ENCODE data around the gene INTS2.
"Not testable (repeated sequence)": the region's sequence is repeated elsewhere in the genome, so short reads cannot be mapped to it uniquely, and the experiment has no call there.

The INTS2 gene

GRCh38 chr17:61847659-61848058 is 80.1 kb downstream of the INTS2 start:
- no peak for DNase-seq (ENCODE audit: low read depth)

GRCh38 chr17:61846761-61847375 is 80.9 kb downstream of the INTS2 start:
- DNase-seq (ENCODE audit: low read depth): no peak

DNA sequence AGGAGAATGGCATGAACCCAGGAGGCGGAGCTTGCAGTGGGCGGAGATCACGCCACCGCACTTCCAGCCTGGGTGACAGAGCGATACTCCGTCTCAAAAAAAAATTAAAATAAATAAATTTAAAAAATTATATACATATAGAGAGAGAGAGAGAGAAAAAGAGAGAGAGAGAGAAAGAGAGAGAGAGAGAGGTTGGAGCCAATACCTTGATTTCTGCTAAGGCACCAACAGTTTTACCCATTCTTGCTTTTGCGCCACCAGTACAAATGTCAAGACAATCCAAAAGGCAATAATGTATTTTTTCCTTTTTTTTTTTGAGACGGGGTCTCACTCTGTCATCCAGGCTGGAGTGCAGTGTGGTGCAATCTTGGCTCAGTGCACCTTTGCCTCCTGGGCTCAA is 81.7 kb downstream of the INTS2 start:
- DNase-seq (ENCODE audit: low read depth): no peak

DNA sequence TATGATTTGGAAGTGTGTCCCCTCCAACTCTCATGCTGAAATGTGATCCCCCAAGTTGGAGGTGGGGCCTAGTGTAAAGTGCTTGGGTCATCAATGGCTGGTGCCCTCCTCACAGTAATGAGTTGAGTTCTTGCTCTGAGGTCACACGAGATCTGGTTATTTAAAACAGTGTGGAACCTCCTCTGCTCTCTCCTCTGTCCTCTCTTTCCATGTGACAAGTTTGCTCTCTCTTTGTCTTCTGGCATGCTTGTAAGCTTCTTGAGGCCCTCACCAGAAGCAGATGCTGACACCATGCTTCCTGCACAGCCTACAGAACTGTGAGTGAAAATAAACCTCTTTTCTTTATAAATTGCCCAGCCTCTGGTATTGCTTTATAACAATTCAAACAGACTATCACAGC is 84.3 kb downstream of the INTS2 start:
- DNase-seq (ENCODE audit: low read depth): no peak

- no peak for DNase-seq (ENCODE audit: low read depth)
These were observed 84.9 kb downstream of the INTS2 start for GRCh38 chr17:61842899-61843298.

DNA sequence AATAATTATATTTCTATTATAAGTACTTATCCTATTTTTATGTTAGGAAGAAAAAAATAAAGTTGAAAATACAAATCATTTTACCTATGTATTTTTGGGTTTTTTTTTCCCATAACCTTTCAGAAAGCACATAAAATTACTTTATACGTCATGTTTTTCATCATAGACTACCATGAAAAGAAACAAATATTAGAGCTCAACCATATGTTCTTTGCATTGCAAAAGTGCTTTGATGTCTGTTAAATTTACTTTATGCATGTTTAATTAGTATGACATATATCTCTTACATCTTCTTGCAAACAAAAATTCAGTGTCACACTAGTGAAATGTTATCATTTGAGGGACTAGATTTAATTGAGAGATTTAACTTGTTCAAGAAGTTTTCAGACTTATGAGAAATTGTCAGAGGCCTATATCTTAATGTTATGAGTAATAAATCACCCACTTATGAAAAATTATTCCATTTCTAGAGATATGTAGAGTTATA is 88.4 kb downstream of the INTS2 start:
- no peak for DNase-seq (ENCODE audit: low read depth)

DNA sequence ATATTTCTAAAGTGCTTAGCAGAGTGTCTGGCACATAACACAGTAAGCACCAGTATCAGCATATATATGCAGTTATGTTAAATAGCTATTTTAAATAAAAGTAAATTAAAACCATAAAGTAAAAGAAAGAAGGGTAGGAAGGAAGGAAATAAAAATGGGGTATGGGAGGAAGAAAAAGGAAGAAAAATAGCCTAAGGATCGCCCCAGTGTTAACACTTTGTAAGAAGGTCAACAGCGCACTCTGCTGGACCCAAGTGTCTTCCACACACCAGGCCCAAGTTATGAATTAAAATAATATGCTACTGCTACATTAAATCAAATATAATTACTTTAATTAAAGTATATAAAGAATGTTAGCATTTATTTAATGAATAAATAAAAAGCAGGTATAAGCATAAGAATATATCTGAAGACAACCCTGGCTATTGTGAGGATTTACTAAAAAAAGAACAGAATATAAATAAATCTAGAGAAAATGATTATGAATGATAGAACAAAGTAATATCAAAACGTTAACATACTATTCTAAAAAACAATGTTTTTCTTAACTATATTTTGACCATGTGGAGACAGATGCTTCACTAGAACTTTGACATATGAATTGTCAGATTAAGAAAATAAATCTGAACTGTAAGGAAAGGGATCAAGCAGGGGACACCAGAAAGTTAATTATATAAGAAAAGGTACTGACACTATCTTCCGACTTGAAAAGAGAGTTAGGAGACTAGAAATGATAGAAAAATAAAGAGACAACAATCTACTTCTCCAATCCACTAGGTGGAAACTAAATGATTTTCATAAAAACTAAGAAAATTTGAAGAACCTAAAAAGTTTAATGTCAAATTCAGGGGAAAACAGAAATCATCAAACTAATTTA is 90.4 kb downstream of the INTS2 start:
- peak; percentile 11 for DNase-seq (ENCODE audit: low read depth)

- DNase-seq (ENCODE audit: low read depth): no peak
These were observed 91.3 kb downstream of the INTS2 start for GRCh38 chr17:61836266-61837174.

GRCh38 chr17:61835606-61836005 is 92.2 kb downstream of the INTS2 start:
- no peak for DNase-seq (ENCODE audit: low read depth)

GRCh38 chr17:61834610-61835009 is 93.2 kb downstream of the INTS2 start:
- no peak for DNase-seq (ENCODE audit: low read depth)

- DNase-seq (ENCODE audit: low read depth): peak; percentile 44
These were observed 94.1 kb downstream of the INTS2 start for GRCh38 chr17:61833536-61834193.

DNA sequence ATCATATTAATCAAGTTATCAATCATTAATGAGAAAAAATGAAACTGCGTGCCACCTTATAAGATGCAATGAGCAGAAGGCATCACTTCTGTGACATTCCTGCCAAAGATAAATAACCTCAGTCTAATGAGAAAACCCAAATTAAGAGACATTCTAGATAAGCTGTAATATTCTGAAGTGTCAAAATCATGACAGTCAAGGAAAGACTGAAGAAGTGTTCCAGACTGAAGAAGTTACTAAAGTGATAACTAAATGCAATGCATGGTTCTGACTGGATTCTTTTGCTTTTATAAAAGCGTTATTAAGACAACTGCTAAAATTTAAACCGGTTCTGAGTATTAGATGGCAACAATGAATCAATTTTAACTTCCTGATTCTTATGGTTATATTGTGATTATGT is 95.3 kb downstream of the INTS2 start:
- no peak for DNase-seq (ENCODE audit: low read depth)

DNA sequence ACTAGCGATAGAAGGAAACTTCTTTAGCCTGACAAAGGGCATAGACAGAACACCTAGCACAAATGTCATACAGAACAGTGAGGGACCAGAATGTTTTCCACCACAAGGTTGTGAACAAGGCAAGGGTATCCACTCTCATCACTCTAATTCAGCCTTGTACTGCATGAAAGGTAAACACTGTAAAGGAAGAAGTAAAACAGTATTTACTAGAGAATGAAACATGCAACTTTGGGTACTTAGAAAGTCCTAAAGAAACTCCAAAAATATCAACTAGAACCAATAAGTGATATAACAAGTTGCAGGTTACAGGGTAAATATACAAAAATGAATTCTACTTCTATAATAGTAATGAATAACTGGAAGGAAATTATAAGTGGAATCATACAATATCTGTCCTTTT is 96.7 kb downstream of the INTS2 start:
- no peak for DNase-seq (ENCODE audit: low read depth)

DNA sequence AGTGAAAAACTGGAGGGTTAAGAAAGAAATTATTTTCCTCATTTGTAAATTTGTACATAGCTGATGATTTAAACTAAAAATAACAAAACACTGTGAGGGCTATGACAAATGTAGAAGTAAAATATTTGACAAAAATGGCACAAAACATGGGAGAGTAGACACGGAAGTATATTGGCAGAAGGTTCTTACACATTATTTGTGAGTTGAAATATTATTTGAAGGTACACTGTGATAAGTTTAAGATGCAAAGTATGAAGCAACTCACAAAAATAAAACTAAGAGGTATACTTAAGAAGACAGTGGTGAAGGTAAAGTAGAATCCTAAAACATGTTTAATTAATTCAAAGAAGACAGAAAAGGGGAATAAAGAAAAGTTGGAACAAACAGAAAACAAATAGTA is 99.1 kb downstream of the INTS2 start:
- DNase-seq (ENCODE audit: low read depth): no peak

DNA sequence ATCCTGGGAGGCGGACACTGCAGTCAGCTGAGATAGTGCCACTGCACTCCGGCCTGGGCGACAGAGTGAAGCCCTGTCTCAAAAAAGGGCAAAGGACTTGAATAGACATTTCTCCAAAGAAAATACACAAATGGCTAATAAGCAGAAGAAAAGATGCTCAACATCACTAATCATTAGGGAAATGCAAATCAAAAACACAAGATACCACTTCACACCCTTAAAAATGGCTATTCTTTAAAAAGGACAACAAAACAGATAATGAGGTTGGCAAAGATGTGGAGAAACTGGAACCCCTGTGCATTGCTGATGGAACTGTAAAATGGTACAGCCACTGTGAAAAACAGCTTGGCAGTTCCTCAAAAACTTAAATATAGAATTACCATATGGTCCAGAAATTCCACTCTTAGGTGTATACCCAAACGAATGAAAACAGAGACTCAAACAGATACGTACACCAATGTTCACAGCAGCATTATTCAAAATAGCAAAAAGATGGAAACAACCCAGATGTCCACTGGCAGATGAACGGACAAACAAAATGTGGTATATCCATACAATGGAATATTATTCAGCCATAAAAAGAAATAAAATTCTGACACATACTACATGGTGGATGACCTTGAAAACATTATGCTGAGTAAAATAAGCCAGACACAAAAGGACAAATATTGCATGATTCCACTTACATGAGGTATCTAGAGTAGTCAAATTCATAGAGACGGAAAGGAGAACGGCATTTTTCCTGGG is 100.0 kb downstream of the INTS2 start:
- DNase-seq (ENCODE audit: low read depth): no peak

GRCh38 chr17:61826866-61827265 is 100.9 kb downstream of the INTS2 start:
- not testable (repeated sequence) for DNase-seq (ENCODE audit: low read depth)

GRCh38 chr17:61826198-61826597 is 101.6 kb downstream of the INTS2 start:
- not testable (repeated sequence) for DNase-seq (ENCODE audit: low read depth)

DNA sequence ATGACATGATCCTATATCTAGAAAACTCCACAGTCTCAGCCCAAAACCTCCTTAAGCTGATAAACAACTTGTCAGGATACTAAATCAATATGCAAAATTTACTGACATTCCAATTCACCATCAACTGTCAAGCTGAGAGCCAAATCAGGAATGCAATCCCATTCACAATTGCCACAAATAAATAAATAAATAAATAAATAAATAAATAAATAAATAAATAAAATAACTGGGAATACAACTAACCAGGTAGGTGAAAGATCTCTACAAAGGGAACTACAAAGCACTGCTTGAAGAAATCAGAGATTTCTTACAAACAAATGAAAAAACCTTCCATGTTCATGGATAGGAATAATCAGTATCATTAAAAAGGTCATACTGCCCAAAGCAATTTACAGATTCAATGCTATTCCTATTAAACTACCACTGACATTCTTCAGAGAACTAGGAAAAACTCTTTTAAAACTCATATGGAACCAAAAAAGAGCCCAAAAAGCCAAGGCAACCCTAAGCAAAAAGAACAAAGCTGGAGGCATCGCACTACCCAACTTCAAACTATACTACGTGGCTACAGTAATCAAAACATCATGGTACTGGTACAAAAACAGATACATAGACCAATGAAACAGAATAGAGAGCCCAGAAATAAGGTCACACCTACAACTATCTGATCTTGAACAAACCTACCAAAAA is 102.2 kb downstream of the INTS2 start:
- DNase-seq (ENCODE audit: low read depth): no peak

- DNase-seq (ENCODE audit: low read depth): no peak
These were observed 105.2 kb downstream of the INTS2 start for GRCh38 chr17:61822326-61823285.

All from GM04503 (cell line).